Measurements from ENCODE around the gene HS3ST5. TPM values are rescaled to one million over a fixed set of nuclear protein-coding genes. Genes with fewer than 3 reads are reported as not detected.

The HS3ST5 gene
- total and polyA plus RNA-seq, 2 experiments from 2014 or later, result 2.8 to 3.5 TPM

- Mint-ChIP-seq H3K4me3 (no peak overlapping the region), H3K27me3 (ENCODE audit: insufficient read depth, low read depth, poor library complexity) (no peaks in the 10 kb centered on the region), H3K36me3 (ENCODE audit: low read depth) (no peaks in the 10 kb centered on the region), H3K9me3 (no peaks in the 10 kb centered on the region), H3K4me1 (peaks cover 15% of the 10 kb centered on the region), H3K27ac (peak overlapping the region; percentile 30; the same call in 1 of the 2 replicates)
- no peaks in the 10 kb centered on the region for H3K79me2 ChIP-seq (replicated peaks; ENCODE audit: insufficient read depth)
- H3K27ac ChIP-seq (ENCODE audit: low read depth), result no peak overlapping the region
- TF ChIP-seq, protein P1, sequence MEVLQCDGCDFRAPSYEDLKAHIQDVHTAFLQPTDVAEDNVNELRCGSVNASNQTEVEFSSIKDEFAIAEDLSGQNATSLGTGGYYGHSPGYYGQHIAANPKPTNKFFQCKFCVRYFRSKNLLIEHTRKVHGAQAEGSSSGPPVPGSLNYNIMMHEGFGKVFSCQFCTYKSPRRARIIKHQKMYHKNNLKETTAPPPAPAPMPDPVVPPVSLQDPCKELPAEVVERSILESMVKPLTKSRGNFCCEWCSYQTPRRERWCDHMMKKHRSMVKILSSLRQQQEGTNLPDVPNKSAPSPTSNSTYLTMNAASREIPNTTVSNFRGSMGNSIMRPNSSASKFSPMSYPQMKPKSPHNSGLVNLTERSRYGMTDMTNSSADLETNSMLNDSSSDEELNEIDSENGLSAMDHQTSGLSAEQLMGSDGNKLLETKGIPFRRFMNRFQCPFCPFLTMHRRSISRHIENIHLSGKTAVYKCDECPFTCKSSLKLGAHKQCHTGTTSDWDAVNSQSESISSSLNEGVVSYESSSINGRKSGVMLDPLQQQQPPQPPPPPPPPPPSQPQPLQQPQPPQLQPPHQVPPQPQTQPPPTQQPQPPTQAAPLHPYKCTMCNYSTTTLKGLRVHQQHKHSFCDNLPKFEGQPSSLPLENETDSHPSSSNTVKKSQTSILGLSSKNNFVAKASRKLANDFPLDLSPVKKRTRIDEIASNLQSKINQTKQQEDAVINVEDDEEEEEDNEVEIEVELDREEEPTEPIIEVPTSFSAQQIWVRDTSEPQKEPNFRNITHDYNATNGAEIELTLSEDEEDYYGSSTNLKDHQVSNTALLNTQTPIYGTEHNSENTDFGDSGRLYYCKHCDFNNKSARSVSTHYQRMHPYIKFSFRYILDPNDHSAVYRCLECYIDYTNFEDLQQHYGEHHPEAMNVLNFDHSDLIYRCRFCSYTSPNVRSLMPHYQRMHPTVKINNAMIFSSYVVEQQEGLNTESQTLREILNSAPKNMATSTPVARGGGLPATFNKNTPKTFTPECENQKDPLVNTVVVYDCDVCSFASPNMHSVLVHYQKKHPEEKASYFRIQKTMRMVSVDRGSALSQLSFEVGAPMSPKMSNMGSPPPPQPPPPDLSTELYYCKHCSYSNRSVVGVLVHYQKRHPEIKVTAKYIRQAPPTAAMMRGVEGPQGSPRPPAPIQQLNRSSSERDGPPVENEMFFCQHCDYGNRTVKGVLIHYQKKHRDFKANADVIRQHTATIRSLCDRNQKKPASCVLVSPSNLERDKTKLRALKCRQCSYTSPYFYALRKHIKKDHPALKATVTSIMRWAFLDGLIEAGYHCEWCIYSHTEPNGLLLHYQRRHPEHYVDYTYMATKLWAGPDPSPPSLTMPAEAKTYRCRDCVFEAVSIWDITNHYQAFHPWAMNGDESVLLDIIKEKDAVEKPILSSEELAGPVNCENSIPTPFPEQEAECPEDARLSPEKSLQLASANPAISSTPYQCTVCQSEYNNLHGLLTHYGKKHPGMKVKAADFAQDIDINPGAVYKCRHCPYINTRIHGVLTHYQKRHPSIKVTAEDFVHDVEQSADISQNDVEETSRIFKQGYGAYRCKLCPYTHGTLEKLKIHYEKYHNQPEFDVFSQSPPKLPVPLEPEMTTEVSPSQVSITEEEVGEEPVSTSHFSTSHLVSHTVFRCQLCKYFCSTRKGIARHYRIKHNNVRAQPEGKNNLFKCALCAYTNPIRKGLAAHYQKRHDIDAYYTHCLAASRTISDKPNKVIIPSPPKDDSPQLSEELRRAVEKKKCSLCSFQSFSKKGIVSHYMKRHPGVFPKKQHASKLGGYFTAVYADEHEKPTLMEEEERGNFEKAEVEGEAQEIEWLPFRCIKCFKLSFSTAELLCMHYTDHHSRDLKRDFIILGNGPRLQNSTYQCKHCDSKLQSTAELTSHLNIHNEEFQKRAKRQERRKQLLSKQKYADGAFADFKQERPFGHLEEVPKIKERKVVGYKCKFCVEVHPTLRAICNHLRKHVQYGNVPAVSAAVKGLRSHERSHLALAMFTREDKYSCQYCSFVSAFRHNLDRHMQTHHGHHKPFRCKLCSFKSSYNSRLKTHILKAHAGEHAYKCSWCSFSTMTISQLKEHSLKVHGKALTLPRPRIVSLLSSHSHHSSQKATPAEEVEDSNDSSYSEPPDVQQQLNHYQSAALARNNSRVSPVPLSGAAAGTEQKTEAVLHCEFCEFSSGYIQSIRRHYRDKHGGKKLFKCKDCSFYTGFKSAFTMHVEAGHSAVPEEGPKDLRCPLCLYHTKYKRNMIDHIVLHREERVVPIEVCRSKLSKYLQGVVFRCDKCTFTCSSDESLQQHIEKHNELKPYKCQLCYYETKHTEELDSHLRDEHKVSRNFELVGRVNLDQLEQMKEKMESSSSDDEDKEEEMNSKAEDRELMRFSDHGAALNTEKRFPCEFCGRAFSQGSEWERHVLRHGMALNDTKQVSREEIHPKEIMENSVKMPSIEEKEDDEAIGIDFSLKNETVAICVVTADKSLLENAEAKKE (CRISPR knock-in tag; IDR thresholded peaks at IDR 0.05), result no peak
- TF ChIP-seq, protein P2, sequence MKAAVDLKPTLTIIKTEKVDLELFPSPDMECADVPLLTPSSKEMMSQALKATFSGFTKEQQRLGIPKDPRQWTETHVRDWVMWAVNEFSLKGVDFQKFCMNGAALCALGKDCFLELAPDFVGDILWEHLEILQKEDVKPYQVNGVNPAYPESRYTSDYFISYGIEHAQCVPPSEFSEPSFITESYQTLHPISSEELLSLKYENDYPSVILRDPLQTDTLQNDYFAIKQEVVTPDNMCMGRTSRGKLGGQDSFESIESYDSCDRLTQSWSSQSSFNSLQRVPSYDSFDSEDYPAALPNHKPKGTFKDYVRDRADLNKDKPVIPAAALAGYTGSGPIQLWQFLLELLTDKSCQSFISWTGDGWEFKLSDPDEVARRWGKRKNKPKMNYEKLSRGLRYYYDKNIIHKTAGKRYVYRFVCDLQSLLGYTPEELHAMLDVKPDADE (IDR thresholded peaks at IDR 0.05), result no peak
- no peak for TF ChIP-seq EZH2phosphoT487 (IDR thresholded peaks at IDR 0.05; ENCODE audit: unreplicated experiment)
- no peak for TF ChIP-seq POLR2AphosphoS5 (IDR thresholded peaks at IDR 0.05; ENCODE audit: low read depth)
- TF ChIP-seq JUNB (IDR thresholded peaks at IDR 0.05; ENCODE audit: unreplicated experiment), result no peak
- TF ChIP-seq CTCF (conservative IDR thresholded peaks at IDR 0.05; ENCODE audit: low read depth in 2 of 2), result no peak
- TF ChIP-seq NANOG (IDR thresholded peaks at IDR 0.05; ENCODE audit: borderline replicate concordance), result no peak
- TF ChIP-seq CREB1 (CRISPR knock-in tag; IDR thresholded peaks at IDR 0.05; ENCODE audit: low read depth), result no peak
- ATAC-seq (no peak), DNase-seq (ENCODE audit: low spot score) (no peak)
- H3K9me2 ChIP-seq (ENCODE audit: insufficient read depth), result no peaks in the 10 kb centered on the region
- H3K4me1 ChIP-seq (ENCODE audit: insufficient read depth), result no peaks in the 10 kb centered on the region
- H4K20me1 ChIP-seq (replicated peaks; ENCODE audit: insufficient read depth), result no peaks in the 10 kb centered on the region
- no peaks in the 10 kb centered on the region for H3K27me3 ChIP-seq (ENCODE audit: insufficient read depth)
- no peak overlapping the region for H2AFZ ChIP-seq
- no peaks in the 10 kb centered on the region for H3K36me3 ChIP-seq (ENCODE audit: insufficient read depth)
- H3K4me3 ChIP-seq, result no peak overlapping the region
- H3F3A ChIP-seq (replicated peaks; ENCODE audit: low read depth), result no peaks in the 10 kb centered on the region
- no peak overlapping the region for H3K4me2 ChIP-seq
These were observed 287.1 kb downstream of the HS3ST5 start for GRCh38 chr6:114055763-114056162.

All from GM23338 (cell line).